RKO (cell line): ENCODE data around the gene MRTFA.

Experiments
- DNase-seq: peaks from one replicate; pipeline ENCODE4 v3.0.0-alpha.2; 2016; ENCODE audit warnings: low spot score

The MRTFA gene

GRCh38 chr22:40410731-40411505 is 225.6 kb downstream of the MRTFA start:
- no peak for DNase-seq

DNA sequence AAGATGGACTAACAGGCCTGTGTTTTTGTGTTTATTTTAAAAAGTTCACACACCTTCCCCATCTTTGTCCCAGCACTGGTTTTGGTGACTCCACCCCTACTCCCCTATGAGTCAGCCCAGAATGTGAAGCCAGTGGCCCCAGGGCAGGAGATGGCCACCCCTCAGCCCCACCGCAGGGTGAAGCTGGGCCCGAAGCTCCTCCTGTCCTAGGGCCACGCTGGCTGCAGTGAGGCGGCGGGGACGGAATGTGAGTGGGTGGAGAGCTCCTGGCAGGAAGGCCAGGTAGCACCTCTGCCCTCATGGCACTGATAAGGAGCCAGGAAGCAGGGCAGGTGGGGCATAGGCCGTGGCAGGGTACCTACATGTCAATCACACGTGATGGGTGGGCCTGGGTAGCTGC is 226.2 kb downstream of the MRTFA start:
- no peak for DNase-seq

DNA sequence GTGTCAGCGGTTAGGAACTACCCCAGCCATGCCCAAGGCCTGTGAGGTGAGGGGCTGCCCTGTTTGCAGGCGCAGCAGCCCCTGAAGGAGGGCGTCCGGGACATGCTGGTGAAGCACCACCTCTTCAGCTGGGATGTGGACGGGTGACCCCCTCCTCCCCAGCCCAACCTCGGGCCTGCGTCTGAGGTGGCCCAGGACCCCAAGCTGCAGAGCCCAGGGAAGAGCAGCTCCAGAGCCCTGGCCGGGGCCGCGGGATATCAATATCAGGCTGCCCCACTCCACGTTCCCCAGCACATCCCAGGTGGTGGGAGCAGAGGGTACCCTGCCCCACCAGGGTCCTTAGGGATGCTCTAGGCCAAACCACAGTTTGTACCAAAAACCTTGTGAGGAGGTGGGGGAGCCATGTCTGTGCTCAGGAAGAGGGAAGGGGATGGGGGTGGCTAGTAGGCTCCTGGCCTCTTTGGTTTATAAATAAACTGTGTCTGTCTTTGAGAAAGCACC is 226.9 kb downstream of the MRTFA start:
- DNase-seq, result no peak

DNA sequence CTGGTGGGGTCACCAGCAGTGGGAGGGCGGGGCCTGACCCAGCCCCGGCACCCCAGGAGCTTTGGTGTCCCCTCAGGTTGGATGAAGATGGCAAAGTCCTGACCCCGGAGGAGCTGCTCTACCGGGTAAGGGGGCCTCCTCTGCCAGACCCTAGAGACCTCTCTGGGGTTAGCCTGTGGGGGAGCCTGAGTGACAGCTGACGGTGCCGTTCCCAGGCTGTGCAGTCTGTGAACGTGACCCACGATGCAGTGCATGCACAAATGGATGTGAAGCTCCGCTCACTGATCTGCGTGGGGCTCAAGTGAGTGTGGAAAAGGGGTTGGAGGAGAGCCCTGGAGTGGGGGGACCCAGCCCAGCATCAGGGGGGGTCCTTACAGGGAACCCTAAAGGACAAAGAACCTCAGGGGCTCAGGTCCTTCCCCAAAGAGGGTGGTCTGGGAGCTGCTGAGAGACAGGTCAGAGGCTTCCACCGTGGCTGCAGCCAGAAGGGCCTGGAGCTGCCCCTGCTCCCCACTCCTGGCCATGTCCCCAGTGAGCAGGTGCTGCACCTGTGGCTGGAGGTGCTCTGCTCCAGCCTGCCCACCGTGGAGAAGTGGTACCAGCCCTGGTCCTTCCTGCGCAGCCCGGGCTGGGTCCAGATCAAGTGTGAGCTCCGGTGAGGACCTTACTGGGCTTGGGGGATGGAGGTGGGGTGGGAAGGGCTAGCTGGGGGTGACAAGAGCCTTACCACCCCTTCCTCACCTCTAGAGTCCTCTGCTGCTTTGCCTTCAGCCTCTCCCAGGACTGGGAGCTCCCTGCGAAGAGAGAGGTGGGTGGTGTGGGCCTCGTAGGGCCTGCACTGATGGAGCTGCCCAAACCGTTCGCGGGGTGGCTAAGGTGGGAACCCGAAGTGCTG is 227.6 kb downstream of the MRTFA start:
- no peak for DNase-seq

DNA sequence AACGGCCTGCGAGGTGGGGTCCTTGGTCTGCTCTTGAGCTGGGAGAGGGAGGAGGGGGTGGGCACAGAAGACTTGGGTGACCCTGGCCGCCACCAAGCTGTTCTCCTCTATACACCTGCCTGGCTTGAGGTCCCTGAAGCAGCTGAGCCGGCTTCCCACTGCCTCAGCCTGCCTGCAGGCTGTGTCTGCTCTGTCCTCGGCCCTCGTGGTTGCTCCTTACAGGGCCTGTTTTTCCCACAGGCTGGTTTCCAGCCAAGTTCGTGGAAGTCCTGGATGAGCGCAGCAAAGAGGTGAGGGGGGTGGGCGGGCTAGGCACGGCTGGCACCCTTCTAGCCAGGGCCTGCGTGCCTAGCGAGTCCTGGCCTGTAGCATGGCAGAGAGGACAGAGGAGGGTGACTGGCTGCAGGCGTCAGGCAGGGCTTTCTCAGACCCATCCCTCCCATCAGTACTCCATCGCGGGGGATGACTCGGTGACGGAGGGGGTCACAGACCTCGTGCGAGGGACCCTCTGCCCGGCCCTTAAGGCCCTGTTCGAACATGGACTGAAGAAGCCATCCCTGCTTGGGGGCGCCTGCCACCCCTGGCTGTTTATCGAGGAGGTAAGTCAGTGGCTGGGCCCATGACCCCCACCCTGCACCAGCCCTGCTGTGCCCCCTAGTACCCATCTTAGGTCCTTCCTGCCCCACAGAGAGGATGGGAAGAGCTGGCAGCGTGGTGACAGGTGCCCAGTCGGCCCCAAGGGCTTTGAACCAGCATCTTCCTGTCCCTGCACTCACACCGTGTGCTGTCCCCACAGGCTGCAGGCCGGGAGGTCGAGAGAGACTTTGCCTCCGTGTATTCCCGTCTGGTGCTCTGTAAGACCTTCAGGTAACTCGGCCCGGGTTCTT is 228.4 kb downstream of the MRTFA start:
- no peak for DNase-seq

DNA sequence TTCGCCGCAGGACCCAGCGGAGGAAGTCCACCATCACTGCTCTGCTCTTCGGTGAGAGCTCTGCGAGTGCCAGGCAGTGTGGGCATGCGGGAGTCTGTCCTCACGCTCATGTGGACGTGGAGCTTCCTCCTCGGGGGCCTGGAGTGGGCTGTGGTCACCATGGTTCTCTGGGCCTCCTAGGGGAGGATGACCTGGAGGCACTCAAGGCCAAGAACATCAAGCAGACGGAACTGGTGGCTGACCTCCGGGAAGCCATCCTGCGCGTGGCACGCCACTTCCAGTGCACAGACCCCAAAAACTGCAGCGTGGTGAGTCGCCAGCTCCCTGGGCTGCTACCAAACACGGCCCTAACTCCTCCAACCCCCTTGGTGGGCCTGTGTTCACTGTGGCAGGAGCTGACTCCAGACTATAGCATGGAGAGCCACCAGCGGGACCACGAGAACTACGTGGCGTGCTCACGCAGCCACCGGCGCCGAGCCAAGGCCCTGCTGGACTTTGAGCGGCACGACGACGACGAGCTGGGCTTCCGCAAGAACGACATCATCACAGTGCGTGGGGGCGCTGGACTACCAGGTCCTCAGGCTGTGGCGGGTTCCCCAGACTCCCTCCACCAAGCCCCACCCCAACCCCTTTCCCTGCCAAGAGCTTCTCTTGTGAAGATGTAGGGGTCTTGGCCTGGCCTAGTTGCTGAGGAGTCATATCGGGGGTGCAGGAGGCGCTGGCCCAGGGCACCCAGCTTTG is 229.3 kb downstream of the MRTFA start:
- DNase-seq, result no peak

DNA sequence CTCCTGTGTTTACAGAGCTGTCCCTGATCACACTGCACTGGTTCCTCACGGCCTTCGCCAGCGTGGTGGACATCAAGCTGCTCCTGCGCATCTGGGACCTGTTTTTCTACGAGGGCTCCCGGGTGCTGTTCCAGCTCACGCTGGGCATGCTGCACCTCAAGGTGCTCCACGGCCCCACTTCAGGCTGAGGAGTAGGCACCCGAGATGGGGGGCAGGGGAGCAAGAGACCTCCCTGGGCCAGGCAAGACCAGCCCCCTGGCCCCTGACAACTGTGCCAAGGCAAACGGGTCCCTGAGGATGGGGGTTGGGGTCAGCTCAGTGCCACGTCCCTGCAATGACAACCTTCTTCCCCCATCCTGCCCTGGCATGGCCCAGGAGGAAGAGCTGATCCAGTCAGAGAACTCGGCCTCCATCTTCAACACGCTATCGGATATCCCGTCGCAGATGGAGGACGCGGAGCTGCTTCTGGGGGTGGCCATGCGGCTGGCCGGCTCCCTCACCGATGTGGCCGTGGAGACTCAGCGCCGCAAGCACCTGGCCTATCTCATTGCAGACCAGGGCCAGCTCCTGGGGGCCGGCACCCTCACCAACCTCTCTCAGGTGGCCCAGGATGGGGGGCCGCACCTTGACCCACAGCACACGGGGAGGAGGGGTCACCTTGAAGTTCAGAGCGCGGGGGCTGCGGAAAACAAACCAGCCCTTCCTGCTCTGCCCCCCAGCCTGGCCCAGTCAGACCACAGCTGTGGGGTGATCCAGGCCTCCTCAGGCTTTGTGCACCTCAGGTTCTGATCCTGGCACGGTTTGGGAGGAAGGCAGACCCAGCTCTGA is 230.2 kb downstream of the MRTFA start:
- no peak for DNase-seq

GRCh38 chr22:40405178-40406062 is 231.1 kb downstream of the MRTFA start:
- DNase-seq, result no peak

- DNase-seq, result no peak
Measured at GRCh38 chr22:40404251-40405177, 232.0 kb downstream of the MRTFA start.

DNA sequence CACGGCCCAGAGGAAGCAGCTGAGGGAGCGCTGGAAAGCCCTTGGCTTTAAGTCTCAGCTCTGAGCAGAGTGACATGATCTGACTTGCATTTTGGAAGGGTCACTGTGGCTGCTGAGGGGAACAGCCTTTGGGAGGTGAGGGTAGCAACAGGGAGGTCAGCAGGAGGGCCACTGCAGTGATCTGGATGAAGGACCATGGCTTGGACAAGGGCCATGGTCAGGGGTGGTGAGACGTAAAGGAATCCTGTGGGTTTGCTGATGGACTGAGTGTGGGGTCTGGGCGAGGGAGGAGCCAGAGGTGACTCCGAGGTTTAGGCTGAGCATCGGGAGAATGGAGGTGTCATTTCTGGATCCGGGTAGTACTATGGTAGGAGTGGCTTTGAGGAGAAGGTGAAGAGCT is 232.9 kb downstream of the MRTFA start:
- DNase-seq, result no peak

DNA sequence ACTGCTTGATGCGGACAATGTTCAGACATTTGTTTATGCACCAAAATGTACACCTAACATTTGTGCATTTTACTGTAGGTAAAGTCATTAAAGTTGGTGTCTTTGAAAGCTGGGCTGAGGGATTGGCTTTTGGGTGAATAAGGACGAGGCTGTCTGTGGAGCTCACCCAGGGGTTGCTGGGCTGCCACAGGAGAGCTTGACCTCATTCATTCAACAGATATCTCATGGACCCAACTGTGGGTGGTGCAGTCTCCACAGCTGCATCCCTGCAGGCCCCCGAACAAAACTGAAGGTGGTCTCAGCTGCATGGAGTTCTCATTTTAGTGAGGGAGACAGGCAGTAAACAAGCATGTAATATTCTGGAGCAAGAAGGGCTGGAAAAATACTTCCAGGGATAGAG is 233.4 kb downstream of the MRTFA start:
- DNase-seq, result no peak

- DNase-seq, result no peak
Measured at GRCh38 chr22:40401981-40402406, 234.5 kb downstream of the MRTFA start.

DNA sequence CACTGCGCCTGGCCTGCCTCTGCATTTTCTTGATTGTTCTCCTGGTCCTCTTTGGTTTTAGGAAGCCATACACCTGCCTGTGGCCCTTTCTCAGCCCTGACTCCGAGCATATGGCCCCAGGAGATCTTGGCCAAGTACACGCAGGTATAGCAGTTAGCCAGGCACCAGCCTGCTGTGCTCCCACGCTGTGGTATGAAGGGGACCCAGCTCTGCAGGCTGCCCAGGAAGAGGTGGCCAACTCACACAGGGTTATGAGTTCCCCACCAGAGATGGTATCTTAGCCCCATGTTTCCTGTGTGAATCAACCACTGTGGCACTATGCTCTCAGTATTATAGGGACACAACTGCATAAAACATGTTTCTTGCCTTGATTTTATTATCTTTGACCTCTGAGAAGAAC is 235.0 kb downstream of the MRTFA start:
- DNase-seq, result no peak

DNA sequence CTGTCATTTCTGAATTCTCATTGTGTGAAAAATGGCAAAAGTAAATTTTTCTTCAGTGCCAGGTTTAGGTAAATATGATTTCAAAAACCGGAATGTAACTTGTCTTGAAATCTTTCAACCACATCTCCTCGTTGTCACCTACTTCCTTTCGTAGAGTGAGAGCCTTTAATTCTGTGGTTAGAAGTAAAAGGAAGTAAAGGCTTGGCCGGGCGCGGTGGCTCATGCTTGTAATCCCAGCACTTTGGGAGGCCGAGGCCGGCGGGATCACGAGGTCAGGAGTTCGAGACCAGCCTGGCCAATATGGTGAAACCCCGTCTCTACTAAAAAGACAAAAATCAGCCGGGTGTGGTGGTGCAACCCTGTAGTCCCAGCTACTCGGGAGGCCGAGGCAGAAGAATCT is 236.4 kb downstream of the MRTFA start:
- no peak for DNase-seq

DNA sequence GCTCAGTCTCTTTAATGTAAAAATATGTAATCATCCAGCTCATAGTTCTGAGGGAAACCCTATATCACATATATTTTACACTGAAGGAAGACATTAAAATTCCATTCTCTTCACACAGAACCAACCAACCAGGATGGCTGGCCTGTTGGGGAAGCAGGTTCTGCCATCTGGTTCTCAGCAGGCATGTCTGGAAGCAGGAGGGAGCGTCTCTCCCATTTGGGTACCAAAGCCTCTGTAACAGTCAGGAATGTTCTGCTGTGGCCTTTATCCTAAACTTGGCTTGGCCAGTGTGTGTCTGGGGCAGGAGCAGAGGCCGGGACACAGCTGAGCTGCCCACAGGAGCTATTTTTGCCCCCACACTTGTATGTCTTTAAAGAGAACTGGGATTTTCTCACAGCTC is 236.9 kb downstream of the MRTFA start:
- no peak for DNase-seq

DNA sequence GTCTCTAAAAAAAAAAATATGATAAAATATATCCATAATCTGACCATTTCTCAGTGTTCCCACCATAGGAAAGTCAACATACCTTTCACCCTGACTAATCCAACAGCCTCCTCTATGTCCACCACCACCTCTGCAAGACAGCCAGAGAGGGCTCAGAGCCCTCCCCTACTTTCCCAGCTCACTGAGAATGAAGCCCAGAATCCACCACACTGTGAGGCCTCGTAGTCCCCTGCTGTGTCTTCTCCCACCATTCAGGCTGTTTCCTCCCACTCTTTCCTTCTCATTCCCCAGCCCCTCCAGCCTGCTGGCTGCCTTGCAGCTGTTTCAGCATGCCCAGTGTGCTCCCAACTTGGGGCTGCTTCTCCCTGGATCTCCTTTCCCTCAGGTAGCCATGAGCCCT is 239.1 kb downstream of the MRTFA start:
- no peak for DNase-seq

DNA sequence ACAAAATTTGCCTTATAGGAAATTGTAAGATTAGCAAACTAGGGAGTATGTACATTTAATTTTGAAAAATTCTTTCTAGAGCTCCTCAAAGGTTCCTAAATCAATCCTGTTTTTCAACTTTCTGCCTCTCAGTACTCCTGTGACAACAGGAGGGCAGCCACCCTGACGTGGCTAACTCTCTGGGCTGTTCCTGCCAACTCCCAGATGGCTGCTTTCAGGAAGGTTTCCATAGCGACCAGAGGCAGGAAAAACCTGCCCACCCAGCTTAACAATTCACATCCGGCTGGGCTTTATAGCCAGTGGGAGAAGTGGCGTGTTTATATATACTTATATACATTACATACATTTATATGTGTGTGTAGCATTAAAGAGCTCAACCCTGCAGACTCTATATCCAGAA is 239.6 kb downstream of the MRTFA start:
- DNase-seq, result no peak

DNA sequence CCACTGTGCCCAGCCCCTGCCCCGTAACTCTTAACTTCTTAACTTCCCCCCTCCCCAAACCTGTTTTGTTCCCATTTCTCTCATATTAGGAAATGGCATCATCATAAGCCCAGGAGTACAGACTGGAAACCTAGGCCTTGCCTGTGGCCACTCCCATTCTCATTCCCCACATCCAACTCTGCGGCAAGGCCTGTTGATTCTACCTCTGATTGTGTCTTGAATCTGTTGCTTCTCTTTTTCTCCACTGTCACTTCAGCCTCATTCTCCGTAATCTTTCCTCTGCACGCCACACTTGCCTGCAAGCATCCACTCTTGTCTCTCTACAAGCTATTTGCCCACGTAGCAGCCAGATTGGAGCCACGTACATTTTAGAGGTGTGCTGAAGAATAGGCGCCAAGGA is 240.9 kb downstream of the MRTFA start:
- DNase-seq, result no peak
